Measurements from ENCODE around the gene SNAP47.
"Not testable (repeated sequence)": the region's sequence is repeated elsewhere in the genome, so short reads cannot be mapped to it uniquely, and the experiment has no call there.

Gene SNAP47

GRCh38 chr1:227734856-227735538, at the start of gene SNAP47, which contains the start of gene JMJD4:
SNAP47 (plus strand) TSS chr1:227735435; CDS start chr1:227747737, 12,302 bp downstream.
JMJD4 (minus strand) TSS chr1:227735302; CDS start chr1:227735273, 29 bp downstream.
- DNase-seq (ENCODE audit: low spot score): peak; percentile 96

- DNase-seq (ENCODE audit: low spot score): no peak
These were observed 49.4 kb upstream of the SNAP47 start for GRCh38 chr1:227685807-227686206.

- no peak for DNase-seq (ENCODE audit: low spot score)
These were observed 37.8 kb upstream of the SNAP47 start for GRCh38 chr1:227697321-227697864.

- DNase-seq (ENCODE audit: low spot score): not testable (repeated sequence)
These were observed 33.6 kb upstream of the SNAP47 start for GRCh38 chr1:227701631-227702030.

GRCh38 chr1:227707846-227708245, 27.4 kb upstream of the SNAP47 start:
- DNase-seq (ENCODE audit: low spot score): no peak

- DNase-seq (ENCODE audit: low spot score): no peak
These were observed 25.8 kb upstream of the SNAP47 start for GRCh38 chr1:227709451-227709850.

- DNase-seq (ENCODE audit: low spot score): not testable (repeated sequence)
These were observed 24.8 kb upstream of the SNAP47 start for GRCh38 chr1:227710474-227710873.

GRCh38 chr1:227712648-227713047, 22.6 kb upstream of the SNAP47 start:
- DNase-seq (ENCODE audit: low spot score): no peak

GRCh38 chr1:227718932-227719331, 16.3 kb upstream of the SNAP47 start:
- DNase-seq (ENCODE audit: low spot score): no peak

- DNase-seq (ENCODE audit: low spot score): no peak
These were observed 11.8 kb upstream of the SNAP47 start for GRCh38 chr1:227723474-227723873.

- DNase-seq (ENCODE audit: low spot score): no peak
These were observed 10.2 kb upstream of the SNAP47 start for GRCh38 chr1:227725046-227725445.

GRCh38 chr1:227726318-227726717, 8.9 kb upstream of the SNAP47 start:
- DNase-seq (ENCODE audit: low spot score): no peak

GRCh38 chr1:227726924-227727599, 8.2 kb upstream of the SNAP47 start:
- no peak for DNase-seq (ENCODE audit: low spot score)

- peak; percentile 82 for DNase-seq (ENCODE audit: low spot score)
These were observed 7.0 kb upstream of the SNAP47 start for GRCh38 chr1:227728059-227728891.

- no peak for DNase-seq (ENCODE audit: low spot score)
These were observed 6.4 kb upstream of the SNAP47 start for GRCh38 chr1:227728892-227729143.

GRCh38 chr1:227729144-227729880, 5.9 kb upstream of the SNAP47 start:
- no peak for DNase-seq (ENCODE audit: low spot score)

- no peak for DNase-seq (ENCODE audit: low spot score)
These were observed 5.2 kb upstream of the SNAP47 start for GRCh38 chr1:227729881-227730629.

GRCh38 chr1:227730630-227731151, 4.5 kb upstream of the SNAP47 start:
- DNase-seq (ENCODE audit: low spot score): no peak

- DNase-seq (ENCODE audit: low spot score): no peak
These were observed 4.0 kb upstream of the SNAP47 start for GRCh38 chr1:227731241-227731677.

- DNase-seq (ENCODE audit: low spot score): no peak
These were observed 3.3 kb upstream of the SNAP47 start for GRCh38 chr1:227731696-227732585.
